G401 (cell line): ENCODE results near the gene ZNF397. TPM values are rescaled to one million over a fixed set of nuclear protein-coding genes. Genes with fewer than 3 reads are reported as not detected.

Experiments
- DNase-seq: peaks from one replicate; pipeline ENCODE4 v3.0.0-alpha.2; 2015; ENCODE audit warnings: low spot score
- in situ Hi-C: cut with HindIII; loops from 2 replicates; pipeline ENCODE4 v1.10.0; 2016; ENCODE audit warnings: low sequenced_read_pairs, mixed read lengths
- total RNA-seq: library from RNA; depleted of rRNA; stranded (reverse); fragments of >200 nt; shearing (Covaris generic); gene quantifications from 2 replicates; pipeline ENCODE4 v1.2.3, GENCODE V29; 2014; rRNA removed

ZNF397 gene
- total RNA-seq, 1 experiment from 2014 or later, result 6.0 TPM

GRCh38 chr18:35283923-35284794 is 43.3 kb downstream of the ZNF397 start:
- in situ Hi-C loops, result no loop called here
- no peak for DNase-seq

- DNase-seq, result peak; percentile 91
- in situ Hi-C loops, result no loop called here
These were observed 44.0 kb downstream of the ZNF397 start for GRCh38 chr18:35284841-35285240.

GRCh38 chr18:35289293-35289692 is 48.5 kb downstream of the ZNF397 start:
- DNase-seq, result no peak
- in situ Hi-C loops, result no loop called here

- DNase-seq, result no peak
These were observed 48.9 kb downstream of the ZNF397 start for GRCh38 chr18:35289727-35290093.

GRCh38 chr18:35290094-35290735 is 49.4 kb downstream of the ZNF397 start, which contains the start of gene ZSCAN30:
ZSCAN30 (minus strand) TSS chr18:35290229; CDS start chr18:35264352, 25,877 bp downstream.
- in situ Hi-C loops, result no loop called here
- DNase-seq, result peak; percentile 96

More at GRCh38 chr18:35289727-35290093, 48.9 kb downstream of the ZNF397 start:
- in situ Hi-C loops, result no loop called here

DNA sequence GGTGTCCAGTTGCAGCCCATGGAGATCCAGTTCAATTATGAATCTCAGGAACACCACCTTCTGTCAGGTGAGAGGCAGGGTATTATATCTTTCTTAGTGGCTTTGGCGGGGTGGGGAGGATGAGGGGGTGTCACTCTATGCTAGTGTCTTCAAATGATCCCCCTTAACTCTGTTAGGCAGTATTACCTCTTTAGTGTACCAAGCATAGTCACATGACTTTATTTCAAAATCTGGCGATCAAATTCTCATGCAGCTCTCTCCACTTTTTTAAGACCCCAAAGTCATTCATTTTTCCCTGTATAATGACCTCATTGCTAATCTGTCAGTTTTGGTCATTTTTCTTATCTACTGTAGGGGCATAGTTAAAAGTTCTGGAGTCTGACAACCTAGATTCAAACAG is 50.3 kb downstream of the ZNF397 start:
- in situ Hi-C loops, result no loop called here

DNA sequence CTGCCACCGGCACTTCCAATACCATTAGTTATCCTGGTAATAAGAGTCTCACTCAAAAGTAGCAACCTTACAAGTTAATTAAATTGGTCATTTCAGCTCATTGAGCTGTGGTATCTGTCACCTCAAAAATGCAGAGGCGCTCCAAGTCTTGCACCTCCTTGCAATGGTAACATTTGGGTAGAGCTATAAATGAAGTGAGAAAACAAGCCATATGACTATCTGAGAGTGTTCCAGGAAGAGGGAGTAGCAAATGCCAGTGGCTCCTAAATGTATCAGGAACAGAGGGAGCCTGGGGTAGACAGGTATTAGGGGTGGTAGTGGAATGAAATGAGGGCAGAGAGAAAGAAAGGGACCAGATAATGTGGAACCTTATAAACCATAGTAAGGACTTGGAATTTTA is 55.2 kb downstream of the ZNF397 start:
- DNase-seq, result no peak
- in situ Hi-C loops, result no loop called here

More for the DNA sequence above, 50.3 kb downstream of the ZNF397 start:
- DNase-seq, result no peak

GRCh38 chr18:35303610-35304009 is 62.8 kb downstream of the ZNF397 start:
- in situ Hi-C loops, result no loop called here
- no peak for DNase-seq

- no peak for DNase-seq
- in situ Hi-C loops, result no loop called here
These were observed 65.9 kb downstream of the ZNF397 start for GRCh38 chr18:35306588-35307250.

Other genes starting within 250 kb of the ZNF397 start
- gene MAPRE2, start 199.6 kb upstream of the ZNF397 start, total RNA-seq, result 17.2 and 30.3 TPM in 2 replicates
- gene ZSCAN30, start 49.2 kb downstream of the ZNF397 start, total RNA-seq, result 18.4 and 18.6 TPM in 2 replicates
- gene ZNF24, start 103.4 kb downstream of the ZNF397 start, total RNA-seq, result 32.8 and 35.6 TPM in 2 replicates
- gene ZNF396, start 136.3 kb downstream of the ZNF397 start, total RNA-seq, result 0.03 and 0.25 TPM in 2 replicates